NK-92 treated with Interleukin-12 subunit alpha and Interleukin-12 subunit beta, amount 100 ng/mL, for 24 hours (cell line): ENCODE data around the gene COL27A1.
A peak's percentile ranks its signal among the peaks of the same experiment; 100 is the strongest.

Experiments used
- DNase-seq: peaks from one replicate; lab custom pipeline; 2025; lab: John Stamatoyannopoulos, UW

Gene COL27A1

DNA sequence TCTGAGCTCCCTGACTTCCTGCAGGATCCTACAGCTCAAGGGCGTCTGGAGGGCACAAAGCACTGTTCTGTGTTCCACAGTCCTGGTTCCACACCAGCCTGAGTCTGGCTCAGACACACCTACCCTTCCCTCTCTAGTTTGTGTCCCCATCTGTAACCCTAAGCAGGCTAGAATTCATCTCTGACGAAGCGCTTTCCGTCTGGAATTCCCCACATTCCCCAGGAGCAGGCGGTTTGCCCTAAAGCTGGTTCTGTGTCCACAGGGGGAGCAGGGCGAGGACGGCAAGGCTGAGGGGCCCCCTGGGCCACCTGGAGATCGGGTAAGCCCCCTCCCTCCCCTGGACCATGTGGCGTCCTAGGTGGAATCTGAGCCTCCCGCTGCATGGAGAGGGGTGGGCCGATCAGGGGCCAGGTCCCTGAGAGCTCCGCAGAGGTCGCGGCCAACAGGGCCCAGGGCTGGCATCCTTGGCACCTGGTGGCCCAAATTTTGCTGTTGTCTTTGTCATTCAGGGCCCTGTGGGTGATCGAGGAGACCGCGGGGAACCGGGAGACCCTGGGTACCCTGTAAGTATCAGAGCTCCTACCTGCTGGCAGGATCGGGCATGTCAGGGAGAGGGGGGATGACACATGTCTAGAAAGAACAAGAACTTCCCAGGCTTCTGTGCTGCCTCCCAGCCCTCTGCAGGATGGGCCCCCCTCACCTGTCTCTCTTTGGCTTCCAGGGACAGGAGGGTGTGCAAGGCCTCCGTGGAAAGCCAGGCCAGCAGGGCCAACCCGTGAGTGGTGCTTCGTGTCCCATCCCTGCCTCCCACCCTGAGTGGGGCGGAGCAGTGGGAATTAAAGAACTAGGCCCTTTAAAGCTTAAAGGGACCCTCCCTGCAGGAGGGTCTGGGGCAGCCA lies 133.1 kb downstream of the COL27A1 start:
- DNase-seq = no peak

DNA sequence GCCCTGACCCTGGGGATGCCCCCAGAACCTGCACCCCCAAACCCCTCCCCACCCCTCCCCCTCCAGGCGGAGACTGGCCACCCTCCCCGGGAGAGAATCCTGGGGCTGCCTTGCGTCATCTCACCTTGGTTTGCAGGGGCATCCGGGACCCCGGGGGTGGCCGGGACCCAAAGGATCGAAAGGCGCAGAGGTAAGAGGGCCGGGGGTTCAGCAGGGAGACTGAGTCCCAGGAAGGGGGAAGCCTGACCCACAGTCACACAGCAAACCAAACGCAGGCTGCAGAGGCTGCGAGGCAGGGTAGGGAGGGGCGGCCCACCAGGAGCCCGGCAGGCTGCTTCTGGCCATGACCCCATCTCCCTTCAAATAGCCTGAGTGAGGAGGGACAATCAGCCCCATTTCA lies 133.8 kb downstream of the COL27A1 start:
- DNase-seq = no peak

DNA sequence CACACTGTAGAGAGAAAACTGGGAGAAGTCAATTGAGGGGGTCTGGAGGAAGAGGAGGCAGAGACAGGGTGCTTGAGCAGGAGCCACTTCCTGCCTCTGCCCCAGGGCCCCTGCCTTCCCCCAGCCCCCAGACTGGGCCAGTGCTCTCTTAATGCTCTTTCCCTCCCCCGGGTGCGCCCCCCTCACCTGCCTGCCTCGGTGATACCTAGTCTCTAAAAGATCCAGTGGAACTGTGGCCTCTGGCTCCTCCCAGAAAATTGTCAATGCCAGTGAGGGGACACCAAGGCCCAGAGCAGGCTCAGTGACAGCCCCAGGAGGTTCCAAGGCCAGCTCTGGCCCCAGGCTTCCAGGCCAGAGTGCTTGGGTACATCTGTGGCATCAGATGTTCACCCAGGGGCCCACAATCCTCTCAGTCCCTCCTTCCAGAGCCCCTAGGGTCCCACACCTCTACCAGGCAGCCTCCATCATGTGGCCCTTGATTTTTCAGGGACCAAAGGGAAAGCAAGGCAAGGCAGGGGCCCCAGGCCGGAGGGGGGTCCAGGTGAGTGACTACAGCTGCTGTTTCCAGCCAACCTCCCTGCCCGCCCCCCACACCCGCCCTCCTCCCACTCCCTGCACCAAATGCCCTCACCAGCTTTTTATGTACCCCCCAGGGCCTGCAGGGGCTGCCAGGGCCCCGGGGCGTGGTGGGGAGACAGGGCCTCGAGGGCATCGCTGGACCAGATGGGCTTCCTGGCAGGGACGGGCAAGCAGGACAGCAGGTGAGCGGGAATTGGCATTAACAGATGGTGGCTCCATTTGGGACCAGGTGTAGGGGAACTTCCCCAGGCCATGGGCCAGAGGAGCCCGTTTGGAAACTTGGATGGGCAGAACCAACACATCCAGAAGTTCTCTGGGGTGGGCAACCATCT lies 134.5 kb downstream of the COL27A1 start:
- no peak for DNase-seq

DNA sequence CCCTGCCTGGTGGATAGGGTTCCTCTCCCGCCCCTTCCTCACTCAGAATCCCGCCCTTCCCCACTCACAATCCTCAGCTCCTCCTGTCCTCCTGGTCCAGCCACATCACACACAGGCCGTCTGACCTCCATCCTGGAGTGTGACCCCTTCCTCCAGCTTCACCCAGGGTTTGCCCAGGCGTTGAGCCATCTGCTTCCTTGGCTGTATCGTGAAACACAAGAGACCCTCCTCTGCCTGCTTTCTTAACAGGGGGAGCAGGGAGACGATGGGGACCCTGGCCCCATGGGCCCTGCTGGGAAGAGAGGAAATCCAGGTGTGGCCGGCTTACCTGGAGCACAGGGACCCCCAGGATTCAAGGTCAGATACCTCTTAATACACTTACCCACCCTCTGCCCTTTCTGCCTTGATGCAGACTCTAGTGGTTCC lies 135.2 kb downstream of the COL27A1 start:
- DNase-seq = no peak

DNA sequence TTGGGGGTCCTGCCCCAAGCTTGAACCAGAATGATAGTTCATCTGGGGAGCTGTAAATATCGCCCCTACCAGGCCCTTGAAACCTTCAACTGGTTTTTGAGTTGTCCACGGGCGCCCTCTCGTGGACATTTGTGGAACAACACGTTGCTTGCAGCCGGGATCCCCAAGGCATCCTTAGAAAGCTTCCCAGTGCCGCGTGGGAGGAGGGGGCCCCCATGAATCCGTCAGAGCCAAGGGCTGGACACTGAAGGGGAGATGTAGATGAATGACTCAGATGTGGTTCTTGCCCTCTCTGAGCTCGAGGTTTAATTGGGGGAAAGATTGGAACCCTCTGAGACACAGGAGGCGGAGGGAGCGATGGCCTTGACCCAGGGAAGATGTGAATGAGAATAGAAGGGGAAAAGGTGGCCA lies 135.7 kb downstream of the COL27A1 start:
- peak; percentile 17 for DNase-seq

DNA sequence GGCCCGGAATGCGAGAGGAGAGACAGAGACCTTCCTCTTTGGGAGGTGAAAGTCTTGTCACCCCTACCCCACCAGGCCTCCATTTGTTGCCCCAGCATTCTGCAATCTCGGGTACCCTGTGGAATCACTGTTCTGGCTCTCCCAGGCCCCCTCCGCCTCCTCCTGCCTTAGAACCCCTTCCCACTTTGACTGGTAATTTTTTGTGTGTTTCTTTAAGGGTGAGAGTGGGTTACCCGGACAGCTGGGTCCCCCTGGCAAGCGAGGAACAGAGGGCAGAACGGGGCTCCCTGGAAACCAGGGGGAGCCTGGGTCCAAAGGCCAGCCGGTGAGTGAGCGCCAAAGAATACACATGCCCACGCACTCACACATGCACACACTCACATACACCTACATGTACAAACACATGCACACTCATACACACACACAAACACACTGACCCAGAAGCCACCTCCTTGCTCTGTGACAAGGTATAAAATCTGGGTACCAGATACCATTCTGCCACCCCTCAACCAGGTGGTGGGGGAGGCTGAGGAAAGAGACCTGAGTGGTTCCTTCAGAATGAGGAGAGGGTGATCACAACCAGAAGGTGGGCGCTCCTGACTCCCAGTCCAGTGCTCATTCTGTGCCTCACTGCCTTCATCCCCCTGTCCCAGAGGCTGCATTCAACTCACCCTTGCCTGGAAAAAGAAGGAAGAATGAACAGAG lies 136.7 kb downstream of the COL27A1 start:
- DNase-seq = no peak

DNA sequence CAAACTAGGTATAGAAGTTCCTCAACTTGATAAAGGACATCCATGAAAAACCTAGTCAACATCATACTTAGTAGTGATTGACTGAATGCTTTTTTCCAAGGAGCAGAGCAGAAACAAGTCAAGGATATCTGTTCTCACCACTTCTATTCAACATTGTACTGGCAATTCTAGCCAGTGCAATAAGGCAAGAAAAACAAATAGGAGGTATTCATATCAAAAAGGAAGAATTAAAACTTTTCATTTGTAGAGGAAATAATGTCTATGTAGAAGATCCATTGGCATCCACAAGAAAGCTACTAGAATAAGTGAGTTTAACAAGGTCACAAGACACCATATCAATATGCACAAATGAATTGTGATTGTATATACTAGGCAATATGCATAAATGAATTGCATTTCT lies 139.3 kb downstream of the COL27A1 start:
- no peak for DNase-seq

DNA sequence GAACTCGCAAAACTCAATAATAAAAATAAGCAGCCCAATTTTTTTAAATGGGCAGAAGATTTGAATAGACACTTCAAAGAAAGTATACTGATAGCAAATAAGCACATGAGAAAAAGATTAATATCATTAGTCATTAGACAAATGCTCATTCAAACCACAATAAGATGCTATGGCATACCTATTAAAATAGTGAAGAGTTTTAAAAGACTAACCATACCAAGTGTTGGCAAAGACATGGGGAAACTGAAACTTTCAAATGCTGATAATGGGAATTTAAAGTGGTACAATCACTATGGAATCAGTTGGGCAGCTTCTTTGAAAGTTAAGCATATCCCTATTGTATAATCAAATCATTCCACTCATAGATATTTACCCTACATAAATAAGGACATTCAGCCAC lies 141.0 kb downstream of the COL27A1 start:
- DNase-seq = no peak

DNA sequence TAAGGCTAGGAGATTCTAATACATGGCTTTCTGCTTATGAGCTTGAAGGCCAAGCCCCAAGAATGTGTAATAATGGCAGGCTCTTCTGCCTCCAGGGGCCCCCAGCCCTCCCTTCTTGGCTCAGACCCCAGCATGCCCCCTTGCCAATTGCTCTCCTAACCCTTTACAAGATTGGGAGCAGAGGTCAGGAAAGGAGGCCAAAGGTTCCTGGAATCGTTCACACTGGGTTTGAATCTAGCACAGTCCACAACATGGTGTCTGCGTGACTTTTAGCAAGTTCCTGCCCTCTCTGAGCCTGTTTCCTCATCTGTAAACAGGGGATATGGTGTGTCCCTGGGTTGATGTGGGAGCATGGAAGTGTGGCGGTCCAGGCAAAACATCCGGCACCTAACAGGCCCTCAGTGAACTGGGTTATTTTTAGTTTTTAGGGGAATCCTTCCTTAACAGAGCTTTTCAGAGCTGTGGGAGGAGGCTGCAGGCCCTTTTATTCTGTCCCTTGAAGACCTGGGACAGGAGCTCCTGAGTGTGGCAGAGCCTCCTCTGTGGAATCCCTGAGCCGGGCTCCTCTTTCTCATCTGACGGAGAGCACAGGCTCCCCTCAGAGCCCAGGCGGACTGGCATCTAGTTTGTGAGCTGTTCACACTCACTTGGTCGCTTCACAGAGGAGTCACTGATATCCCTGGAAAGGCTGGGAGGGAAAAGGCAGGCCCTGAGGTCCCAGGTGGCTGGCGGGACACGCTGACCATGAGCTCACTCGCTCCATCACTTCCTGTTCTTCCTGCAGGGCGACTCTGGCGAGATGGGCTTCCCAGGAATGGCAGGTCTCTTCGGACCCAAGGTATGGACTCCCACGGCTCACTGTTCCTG lies 144.2 kb downstream of the COL27A1 start:
- DNase-seq = no peak

DNA sequence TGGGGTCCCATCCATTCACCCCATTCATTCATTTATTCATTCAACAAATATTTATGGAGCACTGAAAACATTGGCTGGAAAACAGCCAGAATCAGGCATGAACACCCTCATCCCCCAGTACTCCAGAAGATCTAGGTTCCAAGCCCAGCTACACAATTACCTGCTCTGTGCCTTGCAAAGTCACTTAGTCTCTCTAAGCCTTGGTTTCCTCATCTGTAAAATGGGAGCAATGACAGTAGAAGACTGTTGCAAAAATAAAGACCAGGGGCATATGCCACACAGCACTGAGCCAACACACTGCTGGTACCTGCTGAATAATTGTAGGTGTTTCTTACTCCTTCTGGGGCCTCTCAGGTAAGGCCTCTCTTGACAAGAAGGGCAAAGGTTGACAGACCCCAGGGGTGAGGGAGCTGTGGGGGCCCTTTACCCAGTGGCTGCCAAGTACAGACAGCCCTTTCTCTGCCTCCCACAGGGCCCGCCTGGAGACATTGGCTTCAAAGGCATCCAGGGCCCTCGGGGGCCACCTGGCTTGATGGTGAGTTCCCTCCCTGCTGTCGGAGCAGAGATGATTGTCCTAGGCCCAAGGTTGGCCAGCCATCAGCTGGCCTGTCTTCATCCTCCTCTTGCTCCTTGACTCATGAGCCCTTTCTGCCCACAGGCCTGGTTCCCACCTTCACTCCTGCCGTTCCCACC lies 145.0 kb downstream of the COL27A1 start:
- no peak for DNase-seq

DNA sequence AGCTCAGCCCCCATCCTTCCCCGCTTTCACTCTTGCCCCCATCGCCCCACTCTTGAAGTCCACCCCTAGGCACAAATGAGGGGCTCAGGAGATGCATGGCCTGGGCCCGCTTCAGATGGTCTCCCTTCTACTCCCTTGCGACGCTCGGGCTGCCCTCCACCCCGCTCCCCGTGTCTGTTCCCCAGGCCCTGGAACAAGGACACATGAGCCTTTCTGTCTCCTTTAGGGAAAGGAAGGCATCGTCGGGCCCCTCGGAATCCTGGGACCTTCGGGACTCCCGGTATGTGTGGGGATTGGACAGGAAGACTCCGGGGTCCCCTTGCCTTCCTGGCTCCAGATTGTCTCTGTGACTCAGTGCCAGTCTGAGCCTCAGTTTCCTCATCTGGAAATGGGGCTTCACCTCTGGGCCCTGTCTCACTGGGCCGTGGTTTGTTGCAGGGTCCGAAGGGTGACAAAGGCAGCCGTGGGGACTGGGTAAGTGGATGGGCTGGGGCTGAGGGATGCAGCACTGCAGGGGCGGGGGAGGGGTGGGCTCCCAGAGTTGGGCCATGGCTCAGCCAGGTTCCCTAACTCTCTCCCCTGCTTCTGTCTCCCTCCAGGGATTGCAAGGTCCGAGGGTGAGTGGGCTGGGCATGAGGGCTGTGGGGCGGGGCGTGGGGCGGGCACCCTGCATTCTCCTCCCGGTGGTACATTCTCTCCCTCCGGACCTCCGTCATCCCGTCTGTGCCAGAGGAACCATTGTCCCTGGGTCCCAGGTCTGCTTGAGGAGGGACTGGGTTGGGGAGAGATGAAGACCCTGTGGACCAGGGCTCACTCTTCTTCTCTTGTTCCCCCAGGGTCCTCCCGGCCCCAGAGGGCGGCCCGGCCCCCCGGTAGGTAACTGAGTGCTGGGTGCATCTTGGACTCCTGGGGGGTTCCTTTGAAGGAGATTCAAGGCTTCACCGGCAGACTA lies 145.8 kb downstream of the COL27A1 start:
- no peak for DNase-seq

DNA sequence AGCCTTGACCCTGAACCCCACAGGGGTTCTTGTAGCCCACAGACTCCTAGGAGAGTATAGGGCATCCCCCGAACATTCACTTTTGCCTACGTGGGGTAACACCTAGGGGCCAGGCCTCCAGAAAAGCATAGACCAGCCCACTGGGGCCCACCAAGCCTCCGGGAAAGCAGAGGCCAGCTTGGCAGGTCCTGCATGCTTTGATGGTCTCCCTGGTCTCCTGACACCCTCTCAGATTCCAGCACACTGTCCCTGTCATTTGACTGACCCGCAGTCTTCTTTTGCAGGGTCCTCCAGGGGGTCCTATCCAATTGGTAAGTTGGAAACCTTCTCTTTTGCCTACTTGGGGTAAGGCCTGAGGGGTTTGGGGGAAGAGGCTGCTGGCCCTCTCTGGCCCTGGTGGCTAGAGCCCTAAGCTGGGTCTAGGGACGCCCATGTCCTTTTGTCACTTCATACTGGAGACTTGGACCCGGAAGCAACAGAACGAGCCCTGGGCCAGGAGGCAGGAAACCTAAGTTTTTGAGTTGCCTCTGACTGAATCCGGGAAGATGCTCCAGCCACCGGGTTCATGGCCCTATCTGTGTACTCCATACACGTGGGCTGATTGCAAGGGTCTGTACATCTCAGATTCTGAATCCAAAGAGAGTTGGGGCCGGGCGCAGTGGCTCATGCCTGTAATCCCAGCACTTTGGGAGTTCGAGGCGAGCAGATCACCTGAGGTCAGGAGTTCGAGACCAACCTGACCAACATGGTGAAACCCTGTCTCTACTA lies 146.6 kb downstream of the COL27A1 start:
- DNase-seq = no peak

DNA sequence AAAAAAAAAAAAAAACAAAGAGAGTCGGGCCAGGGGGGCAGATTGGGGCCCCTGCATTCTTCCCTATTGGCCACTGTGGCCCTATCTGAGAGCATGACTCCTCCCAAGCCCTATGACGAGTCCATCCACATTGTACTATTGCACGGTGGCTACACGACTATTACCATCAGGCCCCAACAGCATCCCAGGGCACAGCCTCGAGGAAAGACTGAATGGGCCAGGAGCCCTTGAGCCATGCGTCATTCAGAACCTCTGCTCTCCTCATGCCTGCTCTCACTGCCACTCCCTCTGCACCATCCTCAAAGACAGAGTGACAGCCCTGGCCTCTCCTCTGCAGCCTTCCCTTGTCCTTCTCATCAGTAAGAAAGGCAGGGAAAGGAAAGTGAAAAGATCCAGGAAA lies 147.4 kb downstream of the COL27A1 start:
- DNase-seq = no peak

DNA sequence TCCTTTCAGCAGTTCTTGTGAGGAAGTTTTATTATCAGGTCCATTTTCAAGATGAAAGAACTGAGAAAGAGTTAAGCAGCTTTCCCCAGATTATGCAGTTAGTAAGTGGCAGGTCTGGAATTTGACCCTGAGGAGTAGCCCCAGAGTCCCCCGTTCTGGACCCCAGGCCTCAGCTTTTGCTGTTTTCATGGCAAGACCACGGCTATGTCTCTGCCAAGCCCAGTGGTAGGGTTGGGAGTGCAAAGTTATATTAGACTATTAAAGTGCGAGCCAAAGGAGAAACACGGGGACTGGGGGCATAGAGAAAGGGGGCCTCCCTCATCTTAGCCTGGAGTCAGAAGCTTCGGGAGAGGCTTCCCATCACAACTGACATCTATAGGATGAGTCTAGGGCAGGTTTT lies 148.2 kb downstream of the COL27A1 start:
- DNase-seq = no peak

DNA sequence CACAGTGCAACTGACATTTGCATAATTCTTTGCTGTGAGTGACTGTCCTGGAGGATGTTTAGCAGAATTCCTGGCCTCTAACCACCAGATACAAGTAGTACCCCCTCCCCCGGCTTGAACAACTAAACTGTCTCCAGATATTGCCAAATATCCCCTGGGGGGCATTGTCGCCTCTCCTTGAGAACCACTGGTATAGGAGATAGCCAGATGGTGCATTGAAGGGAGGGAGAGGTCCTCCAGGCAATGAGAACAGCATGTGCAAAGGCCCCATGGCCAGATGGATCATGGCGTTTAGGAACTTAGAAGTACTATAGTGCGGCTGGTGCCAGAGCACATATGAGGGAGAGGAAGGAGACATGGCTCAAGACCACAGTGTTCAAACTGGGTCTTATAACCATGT lies 148.6 kb downstream of the COL27A1 start:
- no peak for DNase-seq

DNA sequence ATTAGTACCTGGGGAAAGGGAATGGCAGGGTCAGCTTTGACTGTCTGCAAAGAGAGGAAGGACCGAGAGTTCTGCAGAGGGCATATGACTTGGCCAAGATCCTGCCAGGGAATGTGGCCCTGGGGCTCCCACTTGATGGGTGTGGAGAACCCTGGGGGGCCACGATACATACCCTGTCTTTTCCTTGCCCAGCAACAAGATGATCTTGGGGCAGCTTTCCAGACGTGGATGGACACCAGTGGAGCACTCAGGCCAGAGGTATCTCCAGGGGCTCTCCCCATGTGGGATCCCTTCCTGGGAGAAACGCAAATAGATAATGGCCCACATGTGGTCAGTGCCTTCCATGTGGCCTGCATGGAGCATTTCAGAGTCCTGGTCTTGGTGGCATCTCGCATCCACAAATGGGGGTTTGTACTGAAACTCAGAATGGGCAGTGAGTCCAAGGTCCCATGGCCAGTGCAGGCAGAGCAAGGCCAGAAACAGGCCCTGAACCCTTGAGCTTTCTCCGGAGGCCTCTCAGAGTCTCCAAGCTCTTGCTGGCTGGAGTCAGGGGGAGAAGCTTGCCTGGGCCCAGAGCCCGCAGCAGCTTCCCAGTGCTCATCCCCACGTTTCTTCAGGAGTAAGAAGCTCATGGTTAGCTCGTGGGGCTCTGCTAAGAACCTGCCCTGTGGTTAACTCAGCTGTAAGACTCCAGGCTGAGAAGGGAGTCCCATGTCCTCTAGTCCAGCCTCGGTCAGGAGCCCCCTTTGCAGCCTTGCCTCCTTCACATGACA lies 149.3 kb downstream of the COL27A1 start:
- DNase-seq = no peak

DNA sequence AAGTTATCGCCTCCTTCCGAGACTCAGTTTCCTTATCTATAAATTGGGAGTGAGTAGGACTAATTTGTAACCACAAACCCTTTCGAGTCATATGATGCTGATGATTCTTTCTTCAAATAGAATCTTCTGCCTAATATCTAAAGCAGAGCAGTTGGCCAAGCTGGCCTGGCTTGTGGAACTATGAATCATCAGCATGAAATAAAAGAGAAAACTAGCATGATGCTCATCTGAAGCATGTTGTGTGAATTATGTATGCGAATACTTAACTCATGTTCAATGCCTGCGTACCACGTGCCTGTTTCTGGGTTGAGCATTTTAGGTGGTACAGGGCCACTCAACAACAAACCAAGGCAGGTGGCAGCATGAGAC lies 152.5 kb downstream of the COL27A1 start:
- DNase-seq = no peak

DNA sequence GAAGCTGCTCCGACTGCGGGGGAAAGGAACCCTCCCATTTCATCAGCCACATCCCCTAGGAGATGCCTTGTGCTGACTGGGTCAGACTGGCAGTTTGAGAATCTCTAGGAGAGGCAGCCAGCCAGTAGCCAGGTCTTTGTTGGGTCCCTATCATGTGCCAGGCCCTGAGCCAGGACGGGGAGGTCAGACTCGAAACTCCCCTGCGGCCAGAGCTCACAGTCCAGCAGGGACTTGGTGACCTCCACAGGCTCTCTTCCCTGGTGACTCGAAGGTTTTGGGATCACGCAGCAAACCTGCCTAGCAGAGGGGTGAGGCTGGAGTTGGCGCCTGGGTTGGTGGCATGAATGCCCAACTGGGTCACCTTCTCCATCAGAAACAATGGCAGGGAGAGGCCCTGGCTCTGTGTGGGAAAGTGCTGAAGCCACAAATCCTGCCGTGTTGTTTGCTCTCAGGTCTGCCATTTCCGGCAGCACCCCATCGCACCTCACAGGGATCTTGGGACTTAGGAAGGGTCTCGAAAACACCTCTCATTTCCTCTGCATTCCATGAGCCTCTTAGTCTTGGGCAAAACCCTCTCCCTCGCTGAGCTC lies 153.1 kb downstream of the COL27A1 start:
- no peak for DNase-seq
